GM21515 (cell line): ENCODE results near the gene ANXA2.

ENCODE experiments used
- ATAC-seq: cut with Tn5 transposase; IDR thresholded peaks from one replicate; pipeline ENCODE4 v1.9.1; 2021; ENCODE audit not compliant: unreplicated experiment

The ANXA2 gene

GRCh38 chr15:60390871-60391501 lies 6.8 kb downstream of the ANXA2 start:
- no peak for ATAC-seq

GRCh38 chr15:60390231-60390630 lies 7.6 kb downstream of the ANXA2 start:
- ATAC-seq = no peak

- peak; percentile 73 for ATAC-seq
Measured at GRCh38 chr15:60389261-60390077, 8.3 kb downstream of the ANXA2 start.

GRCh38 chr15:60387321-60387720 lies 10.5 kb downstream of the ANXA2 start:
- no peak for ATAC-seq

GRCh38 chr15:60386615-60387014 lies 11.2 kb downstream of the ANXA2 start:
- no peak for ATAC-seq

GRCh38 chr15:60385620-60386552 lies 11.9 kb downstream of the ANXA2 start:
- ATAC-seq = no peak

- no peak for ATAC-seq
Measured at GRCh38 chr15:60384526-60385126, 13.2 kb downstream of the ANXA2 start.

- no peak for ATAC-seq
Measured at GRCh38 chr15:60384053-60384452, 13.7 kb downstream of the ANXA2 start.

GRCh38 chr15:60382773-60383674 lies 14.8 kb downstream of the ANXA2 start:
- no peak for ATAC-seq

- no peak for ATAC-seq
Measured at GRCh38 chr15:60381148-60381788, 16.5 kb downstream of the ANXA2 start.

- ATAC-seq = no peak
Measured at GRCh38 chr15:60379525-60380274, 18.1 kb downstream of the ANXA2 start.

GRCh38 chr15:60379185-60379524 lies 18.6 kb downstream of the ANXA2 start:
- ATAC-seq = no peak

GRCh38 chr15:60376677-60377095 lies 21.1 kb downstream of the ANXA2 start:
- no peak for ATAC-seq

GRCh38 chr15:60375306-60375705 lies 22.5 kb downstream of the ANXA2 start:
- ATAC-seq = no peak

GRCh38 chr15:60374628-60375081 lies 23.1 kb downstream of the ANXA2 start:
- ATAC-seq = no peak

- no peak for ATAC-seq
Measured at GRCh38 chr15:60374209-60374608, 23.6 kb downstream of the ANXA2 start.

GRCh38 chr15:60373745-60374144 lies 24.0 kb downstream of the ANXA2 start:
- ATAC-seq = no peak

- no peak for ATAC-seq
Measured at GRCh38 chr15:60373327-60373726, 24.5 kb downstream of the ANXA2 start.

GRCh38 chr15:60372756-60373155 lies 25.0 kb downstream of the ANXA2 start:
- ATAC-seq = no peak
